Measurements from ENCODE around the gene ABCA6.

ABCA6 gene

DNA sequence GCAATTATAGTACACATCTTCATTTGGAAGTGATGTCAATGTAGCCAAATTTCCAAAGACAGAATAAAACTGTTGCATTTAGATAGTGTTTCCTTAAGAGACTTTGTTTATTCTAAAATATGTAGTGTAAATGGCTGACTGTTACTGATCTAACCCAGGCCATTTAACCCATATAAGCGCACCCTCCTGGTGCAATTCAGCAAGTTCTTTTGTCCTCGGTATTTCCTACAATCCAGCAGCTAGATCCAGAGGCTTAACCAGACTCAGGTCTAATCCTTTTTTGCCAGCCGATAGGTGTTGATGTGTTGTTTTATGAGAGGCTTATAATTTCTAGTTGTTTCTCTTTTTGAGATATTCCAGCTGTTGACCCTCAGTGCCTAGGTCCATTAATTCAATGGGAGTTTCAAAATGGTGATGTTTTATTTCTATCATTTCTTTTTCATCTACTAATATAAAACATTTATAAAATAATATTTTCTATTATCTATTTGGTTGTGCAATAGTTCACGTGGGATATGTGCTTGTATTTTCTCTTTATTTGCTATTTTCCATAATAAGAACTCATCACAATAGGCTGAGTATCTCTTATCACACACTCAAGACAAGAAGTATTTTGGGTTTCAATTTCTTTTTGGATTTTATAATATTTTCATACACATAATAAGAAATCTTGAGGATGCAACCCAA lies 95.4 kb downstream of the ABCA6 start:
- DNase-seq: no peak

DNA sequence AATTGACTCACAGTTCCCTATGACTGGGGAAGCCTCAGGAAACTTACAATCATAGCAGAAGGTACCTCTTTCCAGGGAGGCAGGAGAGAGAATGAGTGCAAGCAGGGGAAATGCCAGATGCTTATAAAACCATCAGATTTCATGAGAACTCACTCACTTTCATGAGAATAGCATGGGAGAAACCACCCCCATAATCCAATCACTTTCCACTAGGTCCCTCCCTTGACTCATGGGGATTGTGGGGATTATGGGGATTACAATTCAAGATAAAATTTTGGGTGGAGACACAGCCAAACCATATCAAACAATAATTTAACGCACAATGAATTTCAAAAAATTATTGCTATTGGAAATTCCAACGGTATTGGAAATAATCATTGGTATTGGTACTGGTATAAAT lies 96.0 kb downstream of the ABCA6 start:
- DNase-seq: no peak

DNA sequence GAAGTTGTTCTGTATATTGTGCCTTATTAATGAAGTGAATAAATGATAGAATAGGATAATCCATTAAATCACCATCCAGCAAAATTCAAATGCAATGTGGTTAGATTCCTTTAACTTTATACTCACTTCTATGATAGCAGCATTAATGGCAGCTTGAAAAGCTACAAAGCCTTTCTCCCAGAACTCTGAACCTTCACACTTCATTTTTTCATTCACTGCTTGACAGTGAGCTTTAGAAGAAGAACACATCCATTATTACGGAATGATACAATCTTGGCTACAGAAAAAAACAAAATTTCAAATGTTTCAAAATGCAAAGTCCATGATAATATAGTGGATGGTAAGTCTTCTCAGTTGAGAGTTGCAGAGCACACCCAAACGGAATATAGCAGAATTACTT lies 97.3 kb downstream of the ABCA6 start:
- no peak for DNase-seq

DNA sequence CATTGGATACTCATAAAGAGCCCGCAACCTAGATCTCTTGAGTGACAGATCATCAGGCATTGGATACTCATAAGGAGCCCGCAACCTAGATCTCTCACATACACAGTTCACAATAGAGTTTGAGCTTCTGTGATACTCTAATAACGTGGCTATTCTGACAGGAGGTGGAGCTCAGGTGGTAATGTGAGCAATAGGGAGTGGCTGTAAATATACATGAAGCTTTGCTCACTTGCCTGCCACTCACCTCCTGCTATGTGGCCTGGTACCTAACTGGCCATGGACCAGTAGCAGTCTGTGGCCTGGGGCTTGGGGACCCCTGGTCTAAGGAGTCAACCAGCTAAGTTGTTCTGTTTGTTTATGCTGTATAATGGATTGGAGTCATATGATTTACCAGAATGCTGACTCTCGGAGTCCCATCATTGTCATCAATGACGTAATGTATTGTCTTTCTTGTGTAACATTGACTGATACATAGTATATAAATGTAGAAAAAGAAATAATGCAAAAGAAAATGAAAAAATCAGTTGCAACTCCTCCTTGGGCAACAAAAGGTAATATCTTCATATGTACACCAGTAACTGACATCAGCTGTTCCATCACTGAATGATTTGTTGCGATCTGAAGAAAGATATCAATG lies 98.5 kb downstream of the ABCA6 start:
- DNase-seq: no peak

DNA sequence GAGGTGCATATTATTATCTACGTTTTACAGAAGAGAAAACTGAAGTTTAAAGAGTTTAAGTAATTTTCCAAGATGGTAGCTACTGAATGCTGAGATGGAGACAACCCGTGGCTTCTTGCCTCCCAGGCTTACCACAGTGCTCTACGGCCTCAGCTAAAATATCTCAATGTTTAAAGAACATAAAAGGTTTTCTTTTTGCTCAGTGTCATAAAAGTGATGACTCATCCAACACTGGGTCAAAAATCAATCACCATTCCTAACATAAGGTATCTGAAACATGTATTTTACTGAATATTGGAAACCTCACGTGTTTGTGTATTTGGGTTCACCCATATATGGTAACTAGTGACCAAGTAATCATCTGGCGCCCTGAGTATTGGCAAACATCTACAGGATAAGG lies 99.4 kb downstream of the ABCA6 start:
- no peak for DNase-seq

DNA sequence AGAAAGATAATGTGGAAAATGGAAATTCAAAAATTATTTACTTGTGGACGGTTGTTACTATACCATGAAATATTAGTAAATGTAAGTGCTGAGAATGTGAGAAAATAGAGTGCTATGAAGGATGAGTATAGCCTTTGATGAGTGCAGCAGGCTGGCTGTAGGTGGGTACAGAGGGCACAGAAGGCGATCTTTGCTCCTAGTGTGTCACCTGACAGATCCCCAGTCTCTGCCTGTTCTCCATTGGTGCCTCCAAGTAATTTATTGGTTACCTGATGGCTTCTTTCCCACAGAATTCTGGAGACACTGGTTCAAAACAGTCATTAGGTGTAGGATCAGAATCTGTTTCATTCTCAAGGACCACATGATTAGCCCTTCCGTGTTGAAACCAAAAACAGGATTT lies 109.9 kb downstream of the ABCA6 start:
- no peak for DNase-seq

DNA sequence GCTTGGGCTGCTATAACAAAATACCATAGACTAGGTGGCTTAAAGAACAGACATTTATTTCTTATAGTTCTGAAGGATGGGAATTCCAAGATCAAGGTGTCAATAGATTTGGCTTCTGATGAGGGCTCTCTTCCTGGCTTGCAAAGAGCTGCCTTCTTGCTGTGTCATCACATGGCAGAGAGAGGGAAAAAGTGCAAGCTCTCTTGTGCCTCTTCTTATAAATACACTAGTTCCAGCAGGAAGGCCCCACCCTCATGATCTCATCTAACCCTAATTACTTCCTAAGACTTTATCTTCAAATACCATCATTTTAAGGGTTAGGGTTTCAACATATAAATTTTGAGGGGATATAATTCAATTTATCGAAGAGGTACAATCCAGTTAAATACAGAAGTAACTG lies 111.5 kb downstream of the ABCA6 start:
- no peak for DNase-seq

Measured in activated CD4-positive, alpha-beta T cell treated with anti-CD3 and anti-CD28 coated beads, Interleukin-2, amount 50 U/mL, for 48 hours (primary cell).